ENCODE data around the gene FAM180B. TPM values are rescaled to one million over a fixed set of nuclear protein-coding genes. Genes with fewer than 3 reads are reported as not detected.

FAM180B gene
- total and polyA plus RNA-seq, 4 donors: not detected

- Histone ChIP-seq H3K9me3 (ENCODE audit: control insufficient read depth in 4 of 4, low read length in 3 of 4) (no peaks in the 10 kb centered on the region), H3K27me3 (ENCODE audit: control insufficient read depth in 4 of 4, insufficient read depth in 4 of 4, low read length in 3 of 4) (peaks cover 0 to 7% (median 2%) of the 10 kb centered on the region in 4 donors)
- no peak for DNase-seq (ENCODE audit: low spot score)
Observed at GRCh38 chr11:47595967-47596366, 9.5 kb downstream of the FAM180B start.

GRCh38 chr11:47599902-47600301 lies 13.4 kb downstream of the FAM180B start:
- Histone ChIP-seq H3K9ac (ENCODE audit: low read depth in 1 of 2, low read length in 2 of 2) (no peak overlapping the region), H3K9me3 (ENCODE audit: control insufficient read depth in 4 of 4, low read length in 3 of 4) (no peaks in the 10 kb centered on the region), H3K4me3 (ENCODE audit: low read depth in 1 of 3, low read length in 3 of 3) (no peak overlapping the region), H3K27me3 (ENCODE audit: control insufficient read depth in 4 of 4, insufficient read depth in 4 of 4, low read length in 3 of 4) (no peaks in the 10 kb centered on the region), H3K36me3 (ENCODE audit: control insufficient read depth in 4 of 4, insufficient read depth in 3 of 4, low read depth in 1 of 4, low read length in 3 of 4) (no peaks in the 10 kb centered on the region), H3K27ac (ENCODE audit: low read depth in 1 of 2, low read length in 2 of 2) (no peak overlapping the region), H3K4me1 (ENCODE audit: control insufficient read depth in 4 of 4, insufficient read depth in 4 of 4, low read length in 3 of 4) (no peaks in the 10 kb centered on the region)
- 75% methylated on average over 4 of the region's 4 CpGs for WGBS
- DNase-seq (ENCODE audit: low spot score): no peak
- TF ChIP-seq MAX (IDR thresholded peaks at IDR 0.05): no peak
- no peak for TF ChIP-seq REST (IDR thresholded peaks at IDR 0.05)
- no peak for TF ChIP-seq NR2F2 (IDR thresholded peaks at IDR 0.05)
- no peak for TF ChIP-seq GABPA (IDR thresholded peaks at IDR 0.05 in 1 of 2, conservative IDR thresholded peaks at IDR 0.05 in 1 of 2)

More at GRCh38 chr11:47595967-47596366, 9.5 kb downstream of the FAM180B start:
- Histone ChIP-seq H3K4me3 (ENCODE audit: low read depth in 1 of 3, low read length in 3 of 3) (no peak overlapping the region), H3K36me3 (ENCODE audit: control insufficient read depth in 4 of 4, insufficient read depth in 3 of 4, low read depth in 1 of 4, low read length in 3 of 4) (no peaks in the 10 kb centered on the region), H3K4me1 (ENCODE audit: control insufficient read depth in 4 of 4, insufficient read depth in 4 of 4, low read length in 3 of 4) (peaks cover 0 to 6% (median 2%) of the 10 kb centered on the region in 4 donors), H3K9ac (ENCODE audit: low read depth in 1 of 2, low read length in 2 of 2) (no peak overlapping the region), H3K27ac (ENCODE audit: low read depth in 1 of 2, low read length in 2 of 2) (no peak overlapping the region)
- TF ChIP-seq RXRA (IDR thresholded peaks at IDR 0.05): no peak
- no peak for TF ChIP-seq RAD21 (IDR thresholded peaks at IDR 0.05)
- TF ChIP-seq MAX (IDR thresholded peaks at IDR 0.05): no peak
- no peak for TF ChIP-seq TAF1 (conservative IDR thresholded peaks at IDR 0.05)
- no peak for TF ChIP-seq ATF3 (IDR thresholded peaks at IDR 0.05)
- TF ChIP-seq HNF4A (conservative IDR thresholded peaks at IDR 0.05): no peak
- TF ChIP-seq CTCF (IDR thresholded peaks at IDR 0.05; ENCODE audit: low read depth, low read length, missing input control): no peak
- TF ChIP-seq REST (IDR thresholded peaks at IDR 0.05): no peak
- no peak for TF ChIP-seq EGR1 (IDR thresholded peaks at IDR 0.05; ENCODE audit: low read depth in 2 of 2)
- TF ChIP-seq GABPA (IDR thresholded peaks at IDR 0.05 in 1 of 2, conservative IDR thresholded peaks at IDR 0.05 in 1 of 2): no peak
- TF ChIP-seq FOXA1 (IDR thresholded peaks at IDR 0.05): no peak
- no peak for TF ChIP-seq HNF4G (IDR thresholded peaks at IDR 0.05)
- WGBS: 94% methylated on average over 1 of the region's 1 CpG
